Measurements from ENCODE around the gene SLC38A2.

Gene SLC38A2

GRCh38 chr12:46367351-46368029, 5.1 kb downstream of the SLC38A2 start:
- peak; percentile 70 for DNase-seq (ENCODE audit: low read depth)
- TF ChIP-seq, protein P1, sequence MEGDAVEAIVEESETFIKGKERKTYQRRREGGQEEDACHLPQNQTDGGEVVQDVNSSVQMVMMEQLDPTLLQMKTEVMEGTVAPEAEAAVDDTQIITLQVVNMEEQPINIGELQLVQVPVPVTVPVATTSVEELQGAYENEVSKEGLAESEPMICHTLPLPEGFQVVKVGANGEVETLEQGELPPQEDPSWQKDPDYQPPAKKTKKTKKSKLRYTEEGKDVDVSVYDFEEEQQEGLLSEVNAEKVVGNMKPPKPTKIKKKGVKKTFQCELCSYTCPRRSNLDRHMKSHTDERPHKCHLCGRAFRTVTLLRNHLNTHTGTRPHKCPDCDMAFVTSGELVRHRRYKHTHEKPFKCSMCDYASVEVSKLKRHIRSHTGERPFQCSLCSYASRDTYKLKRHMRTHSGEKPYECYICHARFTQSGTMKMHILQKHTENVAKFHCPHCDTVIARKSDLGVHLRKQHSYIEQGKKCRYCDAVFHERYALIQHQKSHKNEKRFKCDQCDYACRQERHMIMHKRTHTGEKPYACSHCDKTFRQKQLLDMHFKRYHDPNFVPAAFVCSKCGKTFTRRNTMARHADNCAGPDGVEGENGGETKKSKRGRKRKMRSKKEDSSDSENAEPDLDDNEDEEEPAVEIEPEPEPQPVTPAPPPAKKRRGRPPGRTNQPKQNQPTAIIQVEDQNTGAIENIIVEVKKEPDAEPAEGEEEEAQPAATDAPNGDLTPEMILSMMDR (IDR thresholded peaks at IDR 0.05; ENCODE audit: low read length, missing control alignments): no peak

DNA sequence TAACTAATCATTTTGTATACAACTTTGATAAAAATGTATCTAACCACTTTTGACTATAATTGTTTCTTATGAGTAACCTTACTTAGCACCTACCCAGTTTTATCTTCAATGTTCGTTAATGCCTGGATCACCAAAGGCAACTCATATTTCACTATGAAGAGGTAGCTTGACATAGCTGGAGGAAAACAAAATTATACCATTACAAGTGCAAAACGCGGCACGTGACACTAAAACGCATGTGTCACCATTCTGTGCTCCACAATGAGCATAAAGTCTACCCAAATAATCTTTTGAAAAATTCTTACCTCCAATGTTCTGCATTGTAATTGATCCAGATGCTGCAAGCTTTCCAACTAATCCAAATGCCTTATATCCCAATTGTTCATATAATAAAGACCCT, 5.8 kb downstream of the SLC38A2 start:
- TF ChIP-seq, protein P1 (IDR thresholded peaks at IDR 0.05; ENCODE audit: low read length, missing control alignments): no peak
- peak overlapping the region; percentile 88 for H3K4me3 ChIP-seq (replicated peaks; ENCODE audit: low read depth, low read length)
- peak; percentile 24 for DNase-seq (ENCODE audit: low read depth)

More at GRCh38 chr12:46367351-46368029, 5.1 kb downstream of the SLC38A2 start:
- peak overlapping the region; percentile 88 for H3K4me3 ChIP-seq (replicated peaks; ENCODE audit: low read depth, low read length)

GRCh38 chr12:46365951-46366379, 6.6 kb downstream of the SLC38A2 start:
- TF ChIP-seq, protein P1 (IDR thresholded peaks at IDR 0.05; ENCODE audit: low read length, missing control alignments): no peak
- H3K4me3 ChIP-seq (replicated peaks; ENCODE audit: low read depth, low read length): peak overlapping the region; percentile 88
- DNase-seq (ENCODE audit: low read depth): peak; percentile 39

- DNase-seq (ENCODE audit: low read depth): peak; percentile 84
- peak overlapping the region; percentile 88 for H3K4me3 ChIP-seq (replicated peaks; ENCODE audit: low read depth, low read length)
- TF ChIP-seq, protein P1 (IDR thresholded peaks at IDR 0.05; ENCODE audit: low read length, missing control alignments): no peak
These were observed 7.6 kb downstream of the SLC38A2 start for GRCh38 chr12:46364777-46365580.

DNA sequence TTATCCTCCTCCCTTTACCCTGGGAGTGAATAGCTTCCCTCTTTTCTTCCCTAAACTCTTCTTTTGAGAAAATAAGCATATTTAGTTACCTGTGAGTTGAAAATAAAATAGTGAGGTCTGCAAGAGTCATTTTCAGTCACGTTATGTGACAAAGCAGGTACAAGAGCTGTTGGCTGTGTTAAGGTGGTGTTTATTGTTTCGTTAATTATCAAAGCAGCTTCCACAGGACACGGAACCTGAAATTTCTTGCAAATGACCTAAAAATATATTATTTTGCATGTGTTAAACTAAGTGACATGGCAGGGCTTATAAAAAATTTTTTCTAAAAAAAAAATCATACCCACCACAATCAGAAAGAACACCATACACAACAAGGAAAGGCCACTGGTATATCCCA, 8.3 kb downstream of the SLC38A2 start:
- TF ChIP-seq, protein P1 (IDR thresholded peaks at IDR 0.05; ENCODE audit: low read length, missing control alignments): no peak
- H3K4me3 ChIP-seq (replicated peaks; ENCODE audit: low read depth, low read length): peak overlapping the region; percentile 88
- DNase-seq (ENCODE audit: low read depth): no peak

DNA sequence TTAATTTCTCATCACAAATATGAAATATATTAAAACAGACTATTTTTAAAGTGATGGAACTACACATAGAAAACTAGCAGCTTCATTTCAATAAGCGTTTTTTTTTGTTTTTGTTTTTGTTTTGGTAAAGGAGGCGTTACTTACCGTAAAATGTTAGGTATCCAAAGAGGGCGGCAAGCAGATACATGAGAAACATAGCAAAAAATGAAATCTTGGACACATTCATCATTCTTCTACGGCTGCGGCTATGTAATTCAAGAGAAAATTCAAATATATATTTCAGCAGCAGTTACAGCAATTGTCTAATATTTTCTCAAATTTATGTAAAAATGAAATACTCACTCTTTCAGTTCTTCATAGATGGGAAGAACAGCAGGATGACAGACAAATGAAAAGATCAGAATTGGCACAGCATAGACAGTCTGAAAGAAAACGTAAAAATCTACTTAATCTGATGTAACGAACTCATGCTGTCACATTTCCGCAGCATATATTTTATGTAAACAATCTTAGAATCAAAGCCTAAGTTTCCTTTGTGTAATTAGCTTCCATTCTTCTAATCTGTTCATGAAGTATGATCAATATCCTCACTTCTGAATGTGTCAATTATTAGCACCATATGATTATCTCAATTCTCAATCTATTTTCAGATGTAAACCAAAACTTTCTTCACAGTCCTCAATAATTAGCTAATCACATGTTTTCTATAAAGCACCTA, 8.8 kb downstream of the SLC38A2 start:
- DNase-seq (ENCODE audit: low read depth): no peak
- peak overlapping the region; percentile 88 for H3K4me3 ChIP-seq (replicated peaks; ENCODE audit: low read depth, low read length)
- TF ChIP-seq, protein P1 (IDR thresholded peaks at IDR 0.05; ENCODE audit: low read length, missing control alignments): no peak
